Muscle of back (tissue), 13 donors: ENCODE measurements around the gene MARCHF2. TPM values are rescaled to one million over a fixed set of nuclear protein-coding genes. Genes with fewer than 3 reads are reported as not detected.
A peak's percentile ranks its signal among the peaks of the same experiment; 100 is the strongest.
"Not testable (repeated sequence)": the region's sequence is repeated elsewhere in the genome, so short reads cannot be mapped to it uniquely, and the experiment has no call there.

Source experiments
- DNase-seq, 3 donors: peaks; one replicate each; pipeline versions ENCODE4 v3.0.0 to v3.0.0-alpha.2; 2013
- long read RNA-seq, 9 donors: transcript quantifications; one replicate each; lab custom pipeline, GENCODE V29; 2026
- polyA plus RNA-seq, 10 donors: library from polyadenylated mRNA; unstranded; fragments of 120-200 nt; gene quantifications; one replicate each; pipeline ENCODE4 v1.2.1, GENCODE V29; 2013; ENCODE audit not compliant: insufficient read length in 10 of 10

Gene MARCHF2, protein sequence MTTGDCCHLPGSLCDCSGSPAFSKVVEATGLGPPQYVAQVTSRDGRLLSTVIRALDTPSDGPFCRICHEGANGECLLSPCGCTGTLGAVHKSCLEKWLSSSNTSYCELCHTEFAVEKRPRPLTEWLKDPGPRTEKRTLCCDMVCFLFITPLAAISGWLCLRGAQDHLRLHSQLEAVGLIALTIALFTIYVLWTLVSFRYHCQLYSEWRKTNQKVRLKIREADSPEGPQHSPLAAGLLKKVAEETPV
- 10 to 100 TPM; 10.9 to 19.0 (median 14.3) TPM for polyA plus RNA-seq
- long read RNA-seq, donor 1, partial matches to known transcripts = 0 of 3 reads
- long read RNA-seq, donor 1, other reads (novel, unspliced or antisense) = 0 of 3 reads
- long read RNA-seq, donor 2, partial matches to known transcripts = 0 of 2 reads
- long read RNA-seq, donor 2, other reads (novel, unspliced or antisense) = 0 of 2 reads
- long read RNA-seq, donor 3 = 0 reads
- long read RNA-seq, donor 4, partial matches to known transcripts = 0 of 2 reads
- long read RNA-seq, donor 4, other reads (novel, unspliced or antisense) = 0 of 2 reads
- long read RNA-seq, donor 5, transcript MARCH2-201 (5 exons, 1,376 nt) = major isoform, 7 of 7 reads
- long read RNA-seq, donor 5, partial matches to known transcripts = 0 of 7 reads
- long read RNA-seq, donor 5, other reads (novel, unspliced or antisense) = 0 of 7 reads
- long read RNA-seq, donor 6, transcript MARCH2-201 (5 exons, 1,376 nt) = major isoform, 6 of 6 reads
- long read RNA-seq, donor 6, partial matches to known transcripts = 0 of 6 reads
- long read RNA-seq, donor 6, other reads (novel, unspliced or antisense) = 0 of 6 reads
- long read RNA-seq, donor 7, partial matches to known transcripts = 0 of 4 reads
- long read RNA-seq, donor 7, other reads (novel, unspliced or antisense) = 0 of 4 reads
- long read RNA-seq, donor 8, partial matches to known transcripts = 15 of 18 reads
- long read RNA-seq, donor 8, other reads (novel, unspliced or antisense) = 0 of 18 reads
- long read RNA-seq, donor 9, partial matches to known transcripts = 0 of 1 reads
- long read RNA-seq, donor 9, other reads (novel, unspliced or antisense) = 0 of 1 reads

DNA sequence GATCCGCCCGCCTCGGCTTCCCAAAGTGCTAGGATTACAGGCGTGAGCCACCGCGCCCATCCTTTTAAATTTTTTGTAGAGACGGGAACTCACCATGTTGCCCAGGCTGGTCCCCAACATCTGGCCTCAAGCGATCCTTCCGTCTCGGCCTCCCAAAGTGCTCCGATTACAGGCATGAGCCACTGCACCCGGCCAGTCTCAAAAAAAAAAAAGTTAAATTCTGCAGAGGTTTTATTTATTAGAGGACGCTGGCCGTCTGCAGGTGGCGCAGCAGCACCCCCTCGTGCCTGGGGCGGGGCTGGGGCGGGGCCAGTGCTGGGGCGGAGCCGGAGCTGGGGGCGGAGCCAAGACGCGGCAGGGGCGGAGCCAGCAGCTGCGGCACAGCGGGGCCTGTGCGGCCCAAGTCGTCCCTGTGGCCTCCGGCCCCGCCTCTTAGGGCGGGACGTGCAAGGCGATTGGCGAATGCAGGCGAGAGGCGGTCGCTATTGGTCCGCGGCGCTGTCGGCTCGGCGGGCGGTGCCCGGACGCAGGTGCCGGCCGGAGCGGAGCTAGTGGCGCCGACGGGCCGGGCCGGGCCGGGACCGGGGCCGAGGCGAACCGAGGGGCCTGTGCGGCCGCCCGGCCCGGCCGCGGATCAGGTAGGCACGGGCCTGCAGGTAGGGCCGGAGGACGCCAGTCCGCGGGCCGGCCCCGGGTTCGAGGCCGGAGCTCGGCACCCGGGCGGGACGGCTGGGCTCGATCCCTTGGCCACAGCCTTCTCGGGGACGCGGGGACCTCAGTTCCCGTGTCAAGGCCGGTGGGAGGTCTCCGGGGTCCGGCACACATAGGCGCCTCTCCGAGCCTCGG, at the start of gene MARCHF2:
Gene MARCHF2 (plus strand): TSS at position 523 of the 846 bp plus-strand sequence. CDS start 8,536 bp downstream, outside the sequence.
- DNase-seq = peak; percentile 97 to 98 (median 97)

DNA sequence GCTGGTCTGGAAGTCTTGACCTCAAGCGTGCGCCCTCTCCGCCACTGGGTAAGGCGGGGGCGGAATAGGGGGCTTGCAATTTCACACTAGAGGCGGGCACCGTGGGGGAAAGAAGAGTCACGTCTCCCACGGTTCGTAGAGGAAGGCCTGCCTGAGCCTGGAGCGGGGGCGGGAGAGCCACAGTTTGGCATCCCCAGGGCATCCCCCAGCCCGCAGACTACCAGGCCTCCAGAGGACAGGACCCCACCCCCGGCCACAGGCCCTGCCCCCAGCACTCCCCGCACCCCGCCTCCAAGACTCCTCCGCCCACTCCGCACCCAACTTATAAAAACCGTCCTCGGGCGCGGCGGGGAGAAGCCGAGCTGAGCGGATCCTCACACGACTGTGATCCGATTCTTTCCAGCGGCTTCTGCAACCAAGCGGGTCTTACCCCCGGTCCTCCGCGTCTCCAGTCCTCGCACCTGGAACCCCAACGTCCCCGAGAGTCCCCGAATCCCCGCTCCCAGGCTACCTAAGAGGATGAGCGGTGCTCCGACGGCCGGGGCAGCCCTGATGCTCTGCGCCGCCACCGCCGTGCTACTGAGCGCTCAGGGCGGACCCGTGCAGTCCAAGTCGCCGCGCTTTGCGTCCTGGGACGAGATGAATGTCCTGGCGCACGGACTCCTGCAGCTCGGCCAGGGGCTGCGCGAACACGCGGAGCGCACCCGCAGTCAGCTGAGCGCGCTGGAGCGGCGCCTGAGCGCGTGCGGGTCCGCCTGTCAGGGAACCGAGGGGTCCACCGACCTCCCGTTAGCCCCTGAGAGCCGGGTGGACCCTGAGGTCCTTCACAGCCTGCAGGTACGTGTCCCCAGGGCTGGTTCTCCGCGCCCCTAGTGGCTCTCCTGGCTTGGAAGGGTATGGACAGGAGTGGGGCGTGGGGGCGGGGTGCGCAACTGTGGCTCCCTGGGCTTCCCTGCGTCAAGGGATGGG, 49.0 kb upstream of the MARCHF2 start, which contains the start of gene ANGPTL4:
Gene ANGPTL4 (plus strand): TSS at position 353 of the 969 bp plus-strand sequence. CDS start 167 bp downstream, at position 520.
- peak in 2 of 3 donors; percentile 70 to 81 for DNase-seq

- peak in 1 of 3 donors; percentile 22 for DNase-seq
These were observed 47.0 kb upstream of the MARCHF2 start for GRCh38 chr19:8366121-8366581.

GRCh38 chr19:8366961-8367326, 46.2 kb upstream of the MARCHF2 start:
- DNase-seq = no peak

DNA sequence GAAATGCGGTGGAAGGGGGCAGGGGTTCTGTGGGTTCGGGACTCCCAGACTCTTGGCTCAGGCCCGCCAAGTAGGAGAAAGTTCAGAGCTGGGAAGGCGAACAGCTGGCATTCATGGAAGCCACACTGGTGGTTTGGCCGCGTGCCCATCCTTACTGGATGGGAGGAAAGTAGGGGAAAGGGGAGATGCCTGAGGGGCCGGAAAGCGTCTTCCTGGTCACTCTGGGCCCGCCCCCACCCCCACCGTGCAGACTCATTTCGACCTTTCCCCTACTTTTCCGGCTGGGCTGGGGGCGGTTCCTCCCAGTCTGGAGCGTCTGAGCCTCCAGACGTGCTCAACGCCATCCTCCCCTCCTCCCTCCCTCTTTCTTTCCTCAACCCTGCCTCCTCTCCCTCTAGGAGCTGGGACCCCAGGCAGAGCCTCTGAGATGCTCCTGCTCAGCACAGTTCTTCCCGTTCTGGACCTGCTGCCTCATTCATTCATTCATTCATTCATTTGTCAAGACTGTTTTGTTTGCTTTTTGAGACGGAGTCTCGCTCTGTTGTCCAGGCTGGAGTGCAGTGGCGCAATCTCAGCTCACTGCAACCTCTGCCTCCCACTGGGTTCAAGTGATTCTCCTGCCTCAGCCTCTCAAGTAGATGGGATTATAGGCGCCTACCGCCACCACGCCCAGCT, 45.6 kb upstream of the MARCHF2 start:
- peak; percentile 86 to 94 (median 90) for DNase-seq

DNA sequence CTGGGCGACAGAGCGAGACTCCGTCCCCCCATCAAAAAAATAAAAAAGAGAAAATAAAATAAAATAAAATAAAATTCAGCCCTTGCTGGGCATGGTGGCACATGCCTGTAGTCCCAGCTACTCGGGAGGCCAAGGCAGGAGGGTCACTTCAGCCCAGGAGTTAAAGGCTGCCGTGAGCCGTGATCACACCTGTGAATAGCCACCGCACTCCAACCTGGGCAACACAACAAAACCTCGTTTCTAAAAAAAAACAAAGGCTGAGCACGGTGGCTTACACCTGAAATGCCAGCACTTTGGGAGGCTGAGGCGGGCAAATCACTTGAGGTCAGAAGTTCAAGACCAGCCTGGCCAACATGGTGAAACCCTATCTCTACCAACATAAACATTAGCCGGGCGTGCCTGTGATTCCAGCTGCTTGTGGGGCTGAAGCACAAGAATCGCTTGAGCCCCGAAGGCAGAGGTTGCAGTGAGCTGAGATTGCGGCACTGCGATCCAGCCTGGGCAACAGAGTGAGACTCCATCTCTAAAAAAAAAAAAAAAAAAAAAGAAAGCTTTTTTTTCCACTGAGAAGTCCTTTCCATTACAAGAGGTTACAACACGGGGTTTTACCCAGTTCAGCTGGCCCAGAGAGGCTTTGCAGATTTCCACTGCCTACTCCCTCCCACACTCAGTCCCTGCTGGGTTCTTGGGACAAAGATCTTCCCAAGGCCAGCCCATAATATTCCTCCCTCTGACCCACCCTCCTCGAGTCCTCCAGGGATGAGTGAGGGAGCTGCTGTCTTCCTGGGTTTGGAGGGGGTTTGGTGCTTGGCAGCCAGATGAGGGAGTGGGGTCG, 42.7 kb upstream of the MARCHF2 start:
- DNase-seq = peak in 1 of 3 donors; percentile 37

DNA sequence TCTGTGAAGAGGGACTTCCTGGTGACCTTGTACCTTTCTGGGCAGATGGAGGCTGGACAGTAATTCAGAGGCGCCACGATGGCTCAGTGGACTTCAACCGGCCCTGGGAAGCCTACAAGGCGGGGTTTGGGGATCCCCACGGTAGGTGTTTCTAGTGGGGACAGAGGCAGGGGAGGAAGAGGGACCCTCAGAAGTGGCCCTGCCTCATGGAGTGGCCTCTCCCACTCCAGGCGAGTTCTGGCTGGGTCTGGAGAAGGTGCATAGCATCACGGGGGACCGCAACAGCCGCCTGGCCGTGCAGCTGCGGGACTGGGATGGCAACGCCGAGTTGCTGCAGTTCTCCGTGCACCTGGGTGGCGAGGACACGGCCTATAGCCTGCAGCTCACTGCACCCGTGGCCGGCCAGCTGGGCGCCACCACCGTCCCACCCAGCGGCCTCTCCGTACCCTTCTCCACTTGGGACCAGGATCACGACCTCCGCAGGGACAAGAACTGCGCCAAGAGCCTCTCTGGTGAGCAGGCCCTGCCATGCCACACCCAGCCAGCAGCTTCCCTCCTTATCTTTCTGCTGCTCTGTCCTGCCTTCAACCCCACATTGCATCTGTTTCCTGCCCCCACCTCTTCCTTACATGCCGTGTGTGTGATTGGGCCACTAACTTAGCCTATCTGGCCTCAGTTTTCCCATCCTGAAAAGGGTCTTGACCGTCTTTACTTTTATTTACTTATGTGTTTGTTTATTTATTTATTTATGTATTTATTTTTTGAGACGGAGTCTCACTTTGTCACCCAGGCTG, 41.9 kb upstream of the MARCHF2 start:
- DNase-seq = no peak

GRCh38 chr19:8373867-8374813, 39.0 kb upstream of the MARCHF2 start:
- DNase-seq = no peak

GRCh38 chr19:8375766-8376165, 37.3 kb upstream of the MARCHF2 start:
- not testable (repeated sequence) for DNase-seq

GRCh38 chr19:8376373-8376974, 36.6 kb upstream of the MARCHF2 start:
- DNase-seq = not testable (repeated sequence)

DNA sequence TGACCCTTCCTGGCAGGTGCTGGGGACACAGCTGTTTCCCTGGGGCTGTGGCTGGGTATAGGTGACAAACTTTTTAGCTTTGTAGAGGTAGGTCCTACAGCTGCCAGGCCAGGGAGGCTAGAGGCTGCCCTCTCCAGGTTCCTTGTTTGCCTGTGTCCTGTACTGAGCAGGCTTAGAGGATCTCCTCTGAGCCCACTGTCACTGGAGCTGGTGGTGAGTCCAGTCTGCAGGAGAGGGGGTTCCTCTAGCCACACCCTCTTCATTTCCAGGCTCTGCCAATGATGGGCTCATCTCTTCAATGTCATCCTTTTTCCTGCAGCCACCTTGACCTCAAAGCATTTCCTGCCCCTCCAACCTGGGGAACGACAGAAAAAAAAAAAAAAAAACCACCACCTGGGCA, 35.5 kb upstream of the MARCHF2 start:
- DNase-seq = no peak

DNA sequence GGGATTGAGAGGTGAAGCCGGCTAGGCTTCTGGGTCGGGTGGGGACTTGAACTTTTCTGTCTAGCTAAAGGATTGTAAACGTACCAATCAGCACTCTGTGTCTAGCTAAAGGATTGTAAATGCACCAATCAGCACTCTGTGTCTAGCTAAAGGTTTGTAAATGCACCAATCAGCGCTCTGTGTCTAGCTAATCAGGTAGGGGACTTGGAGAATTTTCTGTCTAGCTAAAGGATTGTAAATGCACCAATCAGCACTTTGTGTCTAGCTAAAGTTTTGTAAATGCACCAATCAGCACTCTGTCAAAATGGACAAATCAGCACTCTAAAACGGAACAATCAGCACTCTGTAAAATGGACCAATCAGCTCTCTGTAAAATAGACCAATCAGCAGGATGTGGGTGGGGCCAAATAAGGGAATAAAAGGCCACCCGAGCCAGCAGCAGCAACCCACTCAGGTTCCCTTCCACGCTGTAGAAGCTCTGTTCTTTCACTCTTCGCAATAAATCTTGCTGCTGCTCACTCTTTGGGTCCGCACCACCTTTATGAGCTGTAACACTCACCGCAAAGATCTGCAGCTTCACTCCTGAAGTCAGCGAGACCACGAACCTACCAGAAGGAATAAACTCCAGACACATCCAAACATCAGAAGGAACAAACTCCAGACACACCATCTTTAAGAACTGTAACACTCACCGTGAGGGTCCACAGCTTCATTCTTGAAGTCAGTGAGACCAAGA, 33.8 kb upstream of the MARCHF2 start:
- not testable (repeated sequence) for DNase-seq

GRCh38 chr19:8384569-8384968, 28.5 kb upstream of the MARCHF2 start:
- not testable (repeated sequence) for DNase-seq

DNA sequence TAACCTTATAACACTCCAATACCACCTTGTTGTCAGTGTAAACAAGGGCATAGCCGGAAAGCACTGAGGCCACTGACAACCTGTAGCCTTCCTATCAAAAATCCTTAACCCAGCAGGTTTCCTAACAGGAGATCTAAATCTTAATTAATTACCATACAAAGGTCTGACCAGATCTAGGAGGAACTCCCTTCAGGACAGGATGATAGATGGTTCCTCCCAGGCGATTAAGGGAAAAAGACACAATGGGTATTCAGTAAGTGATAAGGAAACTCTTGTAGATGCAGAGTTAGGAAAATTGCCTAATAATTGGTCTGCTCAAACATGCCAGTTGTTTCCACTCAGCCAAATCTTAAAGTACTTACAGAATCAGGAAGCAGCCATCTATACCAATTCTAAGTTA, 28.0 kb upstream of the MARCHF2 start:
- DNase-seq = not testable (repeated sequence)

DNA sequence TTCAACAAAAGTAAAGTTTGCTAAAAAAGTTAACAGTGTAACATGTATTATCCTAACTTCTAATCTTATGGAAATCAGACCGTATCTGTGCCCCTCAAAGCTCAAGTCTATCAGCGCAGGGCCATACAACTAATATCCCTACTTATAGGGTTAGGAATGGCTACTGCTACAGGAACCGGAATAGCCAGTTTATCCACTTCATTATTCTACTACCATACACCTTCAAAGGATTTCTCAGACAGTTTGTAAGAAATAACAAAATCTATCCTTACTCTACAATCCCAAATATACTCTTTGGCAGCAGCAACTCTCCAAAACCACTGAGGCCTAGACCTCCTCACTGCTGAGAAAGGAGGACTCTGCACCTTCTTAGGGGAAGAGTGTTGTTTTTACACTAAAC, 27.5 kb upstream of the MARCHF2 start:
- DNase-seq = not testable (repeated sequence)
